ENCODE results near the gene KCNAB2.

KCNAB2 gene

GRCh38 chr1:6090996-6091822 lies 45.5 kb downstream of the KCNAB2 start:
- peak in 2 of 10 donors; percentile 69 to 81 for DNase-seq
- intact Hi-C loops (cut with DNase I) = no loop called here

GRCh38 chr1:6091823-6092109 lies 46.1 kb downstream of the KCNAB2 start:
- peak in 1 of 10 donors; percentile 22 for DNase-seq
- intact Hi-C loops (cut with DNase I) = no loop called here

GRCh38 chr1:6092211-6092610 lies 46.5 kb downstream of the KCNAB2 start:
- DNase-seq = peak in 4 of 10 donors; percentile 12 to 80 (median 60)
- intact Hi-C loops (cut with DNase I) = no loop called here

GRCh38 chr1:6093071-6093470 lies 47.4 kb downstream of the KCNAB2 start:
- intact Hi-C loops (cut with DNase I) = no loop called here
- DNase-seq = peak in 4 of 10 donors; percentile 8 to 66 (median 42)

- intact Hi-C loops (cut with DNase I) = no loop called here
- peak in 4 of 10 donors; percentile 18 to 71 (median 64) for DNase-seq
These were observed 47.9 kb downstream of the KCNAB2 start for GRCh38 chr1:6093611-6094010.

- intact Hi-C loops (cut with DNase I) = no loop called here
- peak in 4 of 10 donors; percentile 22 to 81 (median 65) for DNase-seq
These were observed 48.6 kb downstream of the KCNAB2 start for GRCh38 chr1:6094246-6094645.

- intact Hi-C loops (cut with DNase I) = no loop called here
- peak in 4 of 10 donors; percentile 21 to 70 (median 54) for DNase-seq
These were observed 49.3 kb downstream of the KCNAB2 start for GRCh38 chr1:6094801-6095505.

- DNase-seq = peak in 4 of 10 donors; percentile 18 to 68 (median 54)
- intact Hi-C loops (cut with DNase I) = no loop called here
These were observed 50.0 kb downstream of the KCNAB2 start for GRCh38 chr1:6095511-6096242.

GRCh38 chr1:6096243-6097116 lies 50.8 kb downstream of the KCNAB2 start:
- intact Hi-C loops (cut with DNase I) = no loop called here
- peak in 4 of 10 donors; percentile 26 to 59 (median 50) for DNase-seq

GRCh38 chr1:6097117-6097595 lies 51.5 kb downstream of the KCNAB2 start:
- intact Hi-C loops (cut with DNase I) = no loop called here

GRCh38 chr1:6097824-6098223 lies 52.1 kb downstream of the KCNAB2 start:
- DNase-seq = peak in 4 of 10 donors; percentile 27 to 87 (median 79)
- intact Hi-C loops (cut with DNase I) = no loop called here

More at GRCh38 chr1:6097117-6097595, 51.5 kb downstream of the KCNAB2 start:
- peak in 4 of 10 donors; percentile 17 to 80 (median 56) for DNase-seq

- DNase-seq = peak in 7 of 10 donors; percentile 55 to 94 (median 74)
- intact Hi-C loops (cut with DNase I) = no loop called here
These were observed 52.9 kb downstream of the KCNAB2 start for GRCh38 chr1:6098303-6099215.

GRCh38 chr1:6099297-6099696 lies 53.6 kb downstream of the KCNAB2 start:
- DNase-seq = peak in 4 of 10 donors; percentile 24 to 71 (median 64)
- intact Hi-C loops (cut with DNase I) = no loop called here

GRCh38 chr1:6099787-6100765 lies 54.4 kb downstream of the KCNAB2 start:
- DNase-seq = peak in 4 of 10 donors; percentile 41 to 85 (median 76)
- intact Hi-C loops (cut with DNase I) = no loop called here

GRCh38 chr1:6100861-6101783 lies 55.4 kb downstream of the KCNAB2 start:
- intact Hi-C loops (cut with DNase I) = no loop called here
- peak in 4 of 10 donors; percentile 16 to 77 (median 72) for DNase-seq

GRCh38 chr1:6101826-6102531 lies 56.3 kb downstream of the KCNAB2 start:
- DNase-seq = peak in 4 of 10 donors; percentile 19 to 70 (median 48)
- intact Hi-C loops (cut with DNase I) = no loop called here
